RCC 7860 (cell line): ENCODE measurements around the gene XYLT1.
"Not testable (repeated sequence)": the region's sequence is repeated elsewhere in the genome, so short reads cannot be mapped to it uniquely, and the experiment has no call there.

Experiments
- DNase-seq: peaks from one replicate; pipeline ENCODE4 v3.0.0-alpha.2; 2015; ENCODE audit warnings: low spot score
- FAIRE-seq: peaks from 2 replicates; lab custom pipeline; 2012; peaks lifted over from hg19 to GRCh38; lab: Jason Lieb, UNC

The XYLT1 gene

GRCh38 chr16:17343028-17343427, 127.7 kb downstream of the XYLT1 start:
- no peak for FAIRE-seq
- no peak for DNase-seq

GRCh38 chr16:17342031-17342430, 128.7 kb downstream of the XYLT1 start:
- FAIRE-seq, result no peak
- no peak for DNase-seq

- DNase-seq, result no peak
- no peak for FAIRE-seq
Measured at GRCh38 chr16:17340804-17341203, 130.0 kb downstream of the XYLT1 start.

GRCh38 chr16:17339764-17340541, 130.8 kb downstream of the XYLT1 start:
- FAIRE-seq (no peak), DNase-seq (no peak)

GRCh38 chr16:17338244-17338643, 132.5 kb downstream of the XYLT1 start:
- DNase-seq (no peak), FAIRE-seq (no peak)

- no peak for DNase-seq
- FAIRE-seq, result no peak
Measured at GRCh38 chr16:17336530-17336900, 134.2 kb downstream of the XYLT1 start.

- DNase-seq (no peak), FAIRE-seq (no peak)
Measured at GRCh38 chr16:17335826-17336529, 134.8 kb downstream of the XYLT1 start.

- DNase-seq, FAIRE-seq: not testable (repeated sequence)
Measured at GRCh38 chr16:17335406-17335805, 135.4 kb downstream of the XYLT1 start.

GRCh38 chr16:17334096-17334495, 136.7 kb downstream of the XYLT1 start:
- DNase-seq, result no peak
- FAIRE-seq, result no peak

- DNase-seq, result no peak
- FAIRE-seq, result no peak
Measured at GRCh38 chr16:17333229-17333628, 137.5 kb downstream of the XYLT1 start.

GRCh38 chr16:17331991-17332390, 138.8 kb downstream of the XYLT1 start:
- DNase-seq, result no peak
- no peak for FAIRE-seq

- FAIRE-seq (no peak), DNase-seq (no peak)
Measured at GRCh38 chr16:17331071-17331607, 139.6 kb downstream of the XYLT1 start.

GRCh38 chr16:17330044-17330443, 140.7 kb downstream of the XYLT1 start:
- no peak for FAIRE-seq
- DNase-seq, result no peak

- DNase-seq (no peak), FAIRE-seq (no peak)
Measured at GRCh38 chr16:17329391-17329790, 141.4 kb downstream of the XYLT1 start.

GRCh38 chr16:17328932-17329331, 141.8 kb downstream of the XYLT1 start:
- no peak for FAIRE-seq
- no peak for DNase-seq

- DNase-seq (no peak), FAIRE-seq (no peak)
Measured at GRCh38 chr16:17327664-17328335, 143.0 kb downstream of the XYLT1 start.

- FAIRE-seq, result no peak
Measured at GRCh38 chr16:17325476-17326143, 145.2 kb downstream of the XYLT1 start.

GRCh38 chr16:17324451-17324850, 146.3 kb downstream of the XYLT1 start:
- no peak for FAIRE-seq

More at GRCh38 chr16:17325476-17326143, 145.2 kb downstream of the XYLT1 start:
- DNase-seq, result no peak

GRCh38 chr16:17323171-17323570, 147.6 kb downstream of the XYLT1 start:
- DNase-seq (no peak), FAIRE-seq (no peak)

More at GRCh38 chr16:17324451-17324850, 146.3 kb downstream of the XYLT1 start:
- no peak for DNase-seq

- no peak for DNase-seq
- no peak for FAIRE-seq
Measured at GRCh38 chr16:17321824-17322223, 148.9 kb downstream of the XYLT1 start.

GRCh38 chr16:17320009-17320408, 150.8 kb downstream of the XYLT1 start:
- DNase-seq, result no peak
- FAIRE-seq, result no peak
